NCI-H2227 (cell line): ENCODE results near the gene CYP4F3.
"Not testable (repeated sequence)": the region's sequence is repeated elsewhere in the genome, so short reads cannot be mapped to it uniquely, and the experiment has no call there.

Experiments used
- DNase-seq: peaks from one replicate; lab custom pipeline; 2025; ENCODE audit not compliant: unreplicated experiment; lab: John Stamatoyannopoulos, UW

Gene CYP4F3

GRCh38 chr19:15666186-15666585, 25.5 kb downstream of the CYP4F3 start:
- DNase-seq: no peak

GRCh38 chr19:15666883-15667282, 26.2 kb downstream of the CYP4F3 start:
- DNase-seq: no peak

- DNase-seq: no peak
Observed at GRCh38 chr19:15669440-15669839, 28.7 kb downstream of the CYP4F3 start.

DNA sequence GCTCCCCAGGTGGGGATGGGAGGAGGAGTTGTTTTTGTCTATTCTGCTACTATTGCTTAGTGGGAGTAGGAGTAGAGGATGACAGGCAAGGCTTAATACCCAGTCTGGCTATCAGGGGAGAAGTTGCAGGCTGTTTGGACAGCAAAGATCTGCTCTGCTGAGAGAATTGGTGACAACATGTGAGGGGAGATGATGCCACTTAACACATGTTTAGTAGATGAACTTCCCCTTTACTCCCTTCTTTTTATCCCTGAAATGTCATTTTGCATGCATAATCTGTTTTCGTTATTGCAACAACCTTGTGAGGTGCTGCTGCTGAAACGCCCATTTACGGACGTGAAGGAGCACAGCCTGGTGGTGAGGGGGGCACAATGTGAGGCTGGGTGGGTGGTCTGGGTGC, 29.2 kb downstream of the CYP4F3 start:
- DNase-seq: no peak

DNA sequence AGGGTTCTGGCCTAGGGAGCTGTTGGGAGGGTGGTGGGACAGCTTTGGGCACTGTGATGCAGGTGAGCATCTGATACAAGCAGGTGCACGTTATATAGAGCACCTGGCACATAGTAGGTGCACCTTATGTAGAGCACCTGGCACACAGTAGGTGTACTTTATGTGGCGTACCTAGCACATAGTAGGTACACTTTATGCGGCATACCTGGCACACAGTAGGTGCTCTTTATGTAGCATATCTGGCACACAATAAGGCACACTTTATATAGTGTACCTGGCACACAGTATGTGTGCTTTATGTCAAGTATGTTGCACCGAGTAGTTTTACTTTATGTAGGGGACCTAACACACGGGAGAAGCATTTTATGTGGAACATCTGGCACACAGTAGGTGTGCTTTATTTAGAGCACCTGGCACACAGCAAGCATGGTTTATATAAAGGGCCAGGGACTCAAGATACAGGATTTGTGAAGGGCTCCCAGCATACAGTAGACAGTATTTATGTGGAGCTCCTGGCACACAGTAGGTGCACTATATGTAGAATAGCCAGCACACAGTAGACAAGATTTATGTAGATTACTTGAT, 30.6 kb downstream of the CYP4F3 start:
- no peak for DNase-seq

DNA sequence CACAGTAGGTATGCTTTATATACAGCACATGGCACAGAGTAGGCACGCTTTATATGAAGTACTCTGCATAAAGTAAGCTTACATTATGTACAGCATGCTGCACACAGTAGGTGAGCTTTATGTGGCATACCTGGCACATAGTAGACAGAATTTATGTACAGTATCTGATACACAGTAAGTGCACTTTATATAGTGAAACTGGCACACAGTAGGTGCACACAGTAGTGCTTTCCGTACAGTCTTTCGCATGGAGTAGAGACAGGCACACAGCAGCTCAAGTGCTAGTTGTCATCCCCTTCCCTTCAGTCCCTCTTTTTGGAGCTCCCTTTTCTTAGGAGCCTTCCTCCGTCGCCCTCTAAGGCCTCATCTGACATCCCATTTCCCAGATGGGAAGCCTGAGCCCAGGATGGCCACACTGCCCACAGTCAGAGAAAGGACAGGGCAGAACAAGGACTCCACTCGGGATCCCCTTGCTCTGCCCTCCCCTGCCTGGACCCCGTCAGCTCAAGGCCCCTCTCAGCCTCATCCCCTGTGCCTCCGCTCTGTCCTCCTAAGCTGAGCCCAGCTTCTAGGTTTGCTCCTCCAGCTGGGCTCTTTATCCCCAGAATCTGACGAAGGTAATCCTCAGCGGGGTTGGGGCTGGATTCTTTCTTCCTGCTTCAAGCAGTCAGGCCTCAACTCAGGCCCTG, 31.3 kb downstream of the CYP4F3 start:
- DNase-seq: no peak

GRCh38 chr19:15672580-15673175, 32.0 kb downstream of the CYP4F3 start, which contains the start of gene CYP4F12:
Gene CYP4F12 (plus strand): TSS chr19:15673087. CDS start chr19:15673530, 443 bp downstream.
- DNase-seq: no peak

DNA sequence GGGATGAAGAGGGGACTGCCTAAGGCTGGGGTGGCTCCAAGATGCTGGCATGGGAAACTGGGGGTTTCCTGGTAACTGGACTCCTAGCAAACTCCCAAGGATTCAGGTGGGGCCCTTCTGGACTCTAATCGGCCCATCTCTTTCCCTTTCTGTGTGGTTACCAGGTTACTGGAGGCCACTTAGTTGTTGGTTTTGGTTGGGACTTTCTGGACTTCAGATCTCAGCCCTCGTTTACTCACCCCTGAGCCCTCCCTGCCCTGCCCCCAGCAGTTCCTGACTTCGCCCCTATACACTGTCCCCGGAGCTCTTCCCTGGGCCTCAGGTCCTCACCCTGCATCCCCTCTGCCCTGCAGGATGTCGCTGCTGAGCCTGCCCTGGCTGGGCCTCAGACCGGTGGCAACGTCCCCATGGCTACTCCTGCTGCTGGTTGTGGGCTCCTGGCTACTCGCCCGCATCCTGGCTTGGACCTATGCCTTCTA, 32.5 kb downstream of the CYP4F3 start:
- DNase-seq: no peak

- no peak for DNase-seq
Observed at GRCh38 chr19:15675560-15675959, 34.9 kb downstream of the CYP4F3 start.

GRCh38 chr19:15679089-15679488, 38.4 kb downstream of the CYP4F3 start:
- DNase-seq: no peak

DNA sequence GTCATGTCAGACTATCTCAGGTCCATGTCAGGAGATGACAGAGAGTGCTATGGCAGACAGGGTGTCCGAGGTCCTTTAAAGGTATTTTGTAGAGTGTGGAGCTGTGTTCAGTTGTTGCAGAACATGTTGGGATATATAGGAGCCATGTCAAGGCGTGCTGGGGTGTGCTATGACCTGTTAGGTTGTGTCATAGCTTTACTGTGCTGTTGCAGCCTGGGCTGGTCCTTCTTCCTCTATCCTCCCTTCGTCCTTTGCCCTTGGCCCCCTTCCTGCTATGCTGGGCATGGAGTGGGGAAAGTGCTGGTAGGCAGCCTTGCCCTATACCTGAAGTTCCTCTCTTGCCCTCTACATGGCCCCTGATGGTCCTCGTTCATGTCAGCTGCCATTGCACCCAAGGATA, 39.2 kb downstream of the CYP4F3 start:
- not testable (repeated sequence) for DNase-seq

GRCh38 chr19:15680478-15681322, 40.0 kb downstream of the CYP4F3 start:
- DNase-seq: no peak

DNA sequence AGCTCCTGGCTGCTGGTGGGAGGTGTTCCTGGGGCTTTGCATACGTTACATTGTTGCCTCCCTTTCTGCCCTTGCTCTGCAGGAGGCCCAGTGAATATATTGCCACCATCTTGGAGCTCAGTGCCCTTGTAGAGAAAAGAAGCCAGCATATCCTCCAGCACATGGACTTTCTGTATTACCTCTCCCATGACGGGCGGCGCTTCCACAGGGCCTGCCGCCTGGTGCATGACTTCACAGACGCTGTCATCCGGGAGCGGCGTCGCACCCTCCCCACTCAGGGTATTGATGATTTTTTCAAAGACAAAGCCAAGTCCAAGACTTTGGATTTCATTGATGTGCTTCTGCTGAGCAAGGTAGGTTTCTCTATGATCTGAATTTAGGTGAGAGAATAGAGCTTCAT, 42.7 kb downstream of the CYP4F3 start:
- DNase-seq: no peak

DNA sequence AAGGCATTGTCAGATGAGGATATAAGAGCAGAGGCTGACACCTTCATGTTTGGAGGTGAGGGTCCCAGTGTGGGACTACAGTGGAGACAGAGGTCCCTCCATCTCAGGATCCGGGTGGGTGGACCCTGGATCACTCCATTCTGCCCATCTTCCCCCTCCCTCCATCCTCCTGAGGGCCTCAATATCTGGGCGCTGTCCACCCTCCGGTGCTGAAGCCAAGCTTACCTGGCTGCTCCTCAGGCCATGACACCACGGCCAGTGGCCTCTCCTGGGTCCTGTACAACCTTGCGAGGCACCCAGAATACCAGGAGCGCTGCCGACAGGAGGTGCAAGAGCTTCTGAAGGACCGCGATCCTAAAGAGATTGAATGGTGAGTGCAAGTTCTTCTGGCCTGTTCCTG, 44.1 kb downstream of the CYP4F3 start:
- no peak for DNase-seq

GRCh38 chr19:15696654-15697194, 56.0 kb downstream of the CYP4F3 start:
- peak; percentile 1 for DNase-seq

GRCh38 chr19:15701757-15702533, 61.2 kb downstream of the CYP4F3 start:
- no peak for DNase-seq

DNA sequence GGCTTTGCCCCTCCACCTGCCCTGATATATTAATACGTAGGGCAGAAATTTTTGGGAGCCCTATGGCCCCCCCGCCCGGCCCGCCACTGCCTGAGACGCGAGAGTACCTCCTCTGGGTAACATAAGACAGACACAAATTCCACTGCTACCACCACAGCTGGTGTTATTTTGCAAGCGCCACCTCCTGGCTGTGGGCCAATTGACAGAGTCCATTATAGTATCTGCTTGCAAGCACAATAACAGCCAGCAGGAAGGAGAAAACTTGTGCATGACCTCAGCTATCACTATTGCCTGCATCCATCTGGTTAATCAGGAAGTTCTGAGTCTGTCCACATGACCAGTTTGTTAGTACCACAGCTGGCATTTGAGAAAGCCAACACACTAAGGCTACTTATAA, 61.8 kb downstream of the CYP4F3 start:
- DNase-seq: peak; percentile 10
